MCF 10A (cell line): Measurements from ENCODE around the gene CCDC146. TPM values are rescaled to one million over a fixed set of nuclear protein-coding genes. Genes with fewer than 3 reads are reported as not detected.

Experiments used
- BruUV-seq: library from RNA; stranded (reverse); fragments of 400-500 nt; replicated peaks from 2 replicates; lab custom pipeline; 2021; lab: Mats Ljungman, UMichigan
- CTCF ChIA-PET: fragments of 300-600 bp; sonication (Branson Sonifier 250); formaldehyde crosslinking; extraction: SDS; loops from one replicate; lab custom pipeline; 2021; ENCODE audit warnings: antibody characterized with exemption, inconsistent platforms; lab: Yijun Ruan, JAX
- POLR2A ChIA-PET: fragments of 300-600, 350-650 bp; sonication (Branson Sonifier 250); formaldehyde crosslinking; extraction: SDS; loops from one replicate; lab custom pipeline; 2020; ENCODE audit warnings: antibody characterized with exemption, inconsistent platforms; lab: Yijun Ruan, JAX
- DNase-seq: peaks from one replicate; pipeline ENCODE4 v3.0.0-alpha.2; 2018; ENCODE audit not compliant: unreplicated experiment
- H3K27ac Mint-ChIP-seq: one replicate; pipeline ENCODE4 v1.8.0; 2022; ENCODE audit warnings: mild to moderate bottlenecking, low read depth, mixed read lengths; ENCODE audit not compliant: unreplicated experiment
- H3K27me3 Mint-ChIP-seq: one replicate; pipeline ENCODE4 v1.8.0; 2022; ENCODE audit warnings: mixed read lengths; ENCODE audit not compliant: insufficient read depth, unreplicated experiment
- H3K36me3 Mint-ChIP-seq: one replicate; pipeline ENCODE4 v1.8.0; 2022; ENCODE audit warnings: mild to moderate bottlenecking, moderate library complexity, mixed read lengths; ENCODE audit not compliant: insufficient read depth, unreplicated experiment
- H3K4me1 Mint-ChIP-seq: one replicate; pipeline ENCODE4 v1.8.0; 2022; ENCODE audit warnings: mixed read lengths; ENCODE audit not compliant: insufficient read depth, unreplicated experiment
- H3K4me3 Mint-ChIP-seq: one replicate; pipeline ENCODE4 v1.8.0; 2022; ENCODE audit warnings: mild to moderate bottlenecking, moderate library complexity, mixed read lengths; ENCODE audit not compliant: unreplicated experiment
- H3K9me3 Mint-ChIP-seq: one replicate; pipeline ENCODE4 v1.8.0; 2022; ENCODE audit warnings: mixed read lengths; ENCODE audit not compliant: unreplicated experiment
- intact Hi-C: fragments of 100-400 bp; cut with micrococcal nuclease; formaldehyde crosslinking; loops from 2 replicates; pipeline ENCODE4 v1.14.1; 2022
- total RNA-seq: library from RNA; stranded (reverse); gene quantifications from 2 replicates; pipeline ENCODE4 v1.2.3, GENCODE V29; 2022
- TF ChIP-seq, protein P1 (sequence below): fragments of 200-600 bp; IDR thresholded peaks from one replicate; pipeline ENCODE4 v1.8.0; 2022; ENCODE audit warnings: antibody characterized with exemption, mild to moderate bottlenecking; ENCODE audit not compliant: unreplicated experiment

The CCDC146 gene
- total RNA-seq, 1 experiment from 2014 or later: 2.7 TPM

DNA sequence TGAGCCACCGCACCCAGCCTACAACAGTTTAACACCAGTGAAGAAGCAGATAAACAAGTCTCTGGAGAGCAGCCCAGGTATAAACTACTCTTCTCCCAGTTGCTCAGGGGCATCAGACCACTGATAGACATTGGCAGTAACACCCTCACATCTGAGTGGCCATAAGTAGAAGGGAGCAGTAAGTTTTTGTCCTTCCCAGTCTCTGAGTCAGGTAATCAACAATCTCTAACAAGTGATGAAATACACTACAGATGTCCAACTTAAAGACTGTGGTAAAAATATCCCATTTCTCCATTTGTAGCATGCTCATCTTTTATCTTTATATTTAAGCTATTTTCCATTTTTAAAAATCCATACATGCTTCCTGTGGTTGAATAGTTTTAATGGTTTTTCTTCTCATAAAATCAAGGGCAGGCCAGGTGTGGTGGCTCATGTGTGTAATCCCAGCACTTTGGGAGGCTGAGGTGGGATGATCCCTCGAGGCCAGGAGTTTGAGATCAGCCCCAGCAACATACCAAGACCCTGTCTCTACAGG is 215.1 kb downstream of the CCDC146 start:
- CTCF ChIA-PET: no interaction called here
- Mint-ChIP-seq H3K4me3 (no peak overlapping the region), H3K36me3 (no peaks in the 10 kb centered on the region), H3K9me3 (no peaks in the 10 kb centered on the region), H3K27me3 (no peaks in the 10 kb centered on the region), H3K27ac (no peak overlapping the region), H3K4me1 (peaks cover 16% of the 10 kb centered on the region)
- intact Hi-C loops: loop anchor here (10.0 kb wide), 1 partner anchor 197 kb away; the partner anchor contains the start of gene PTPN12
- TF ChIP-seq, protein P1, sequence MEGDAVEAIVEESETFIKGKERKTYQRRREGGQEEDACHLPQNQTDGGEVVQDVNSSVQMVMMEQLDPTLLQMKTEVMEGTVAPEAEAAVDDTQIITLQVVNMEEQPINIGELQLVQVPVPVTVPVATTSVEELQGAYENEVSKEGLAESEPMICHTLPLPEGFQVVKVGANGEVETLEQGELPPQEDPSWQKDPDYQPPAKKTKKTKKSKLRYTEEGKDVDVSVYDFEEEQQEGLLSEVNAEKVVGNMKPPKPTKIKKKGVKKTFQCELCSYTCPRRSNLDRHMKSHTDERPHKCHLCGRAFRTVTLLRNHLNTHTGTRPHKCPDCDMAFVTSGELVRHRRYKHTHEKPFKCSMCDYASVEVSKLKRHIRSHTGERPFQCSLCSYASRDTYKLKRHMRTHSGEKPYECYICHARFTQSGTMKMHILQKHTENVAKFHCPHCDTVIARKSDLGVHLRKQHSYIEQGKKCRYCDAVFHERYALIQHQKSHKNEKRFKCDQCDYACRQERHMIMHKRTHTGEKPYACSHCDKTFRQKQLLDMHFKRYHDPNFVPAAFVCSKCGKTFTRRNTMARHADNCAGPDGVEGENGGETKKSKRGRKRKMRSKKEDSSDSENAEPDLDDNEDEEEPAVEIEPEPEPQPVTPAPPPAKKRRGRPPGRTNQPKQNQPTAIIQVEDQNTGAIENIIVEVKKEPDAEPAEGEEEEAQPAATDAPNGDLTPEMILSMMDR: no peak
- POLR2A ChIA-PET: no interaction called here
- DNase-seq: no peak
- BruUV-seq: no TSS peak

DNA sequence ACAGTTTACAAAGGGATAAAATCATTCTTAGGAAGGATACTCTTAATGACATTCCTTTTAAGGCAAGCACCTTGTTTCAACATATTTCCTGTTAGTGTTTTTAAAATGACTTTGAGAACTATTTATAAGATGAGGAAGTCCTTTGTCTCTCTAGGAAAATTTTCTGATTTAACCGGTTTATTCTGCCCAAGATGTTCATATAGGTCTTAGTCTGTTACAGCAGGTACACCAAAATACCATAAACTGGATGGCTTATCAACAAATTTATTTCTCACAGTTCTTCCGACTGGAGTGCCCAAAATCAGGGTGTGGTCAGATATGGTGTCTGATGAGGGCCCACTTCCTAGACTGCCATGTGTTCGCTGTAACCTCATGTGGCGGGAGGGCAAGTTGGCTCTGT is 215.8 kb downstream of the CCDC146 start:
- H3K27me3 Mint-ChIP-seq: no peaks in the 10 kb centered on the region
- POLR2A ChIA-PET: no interaction called here

DNA sequence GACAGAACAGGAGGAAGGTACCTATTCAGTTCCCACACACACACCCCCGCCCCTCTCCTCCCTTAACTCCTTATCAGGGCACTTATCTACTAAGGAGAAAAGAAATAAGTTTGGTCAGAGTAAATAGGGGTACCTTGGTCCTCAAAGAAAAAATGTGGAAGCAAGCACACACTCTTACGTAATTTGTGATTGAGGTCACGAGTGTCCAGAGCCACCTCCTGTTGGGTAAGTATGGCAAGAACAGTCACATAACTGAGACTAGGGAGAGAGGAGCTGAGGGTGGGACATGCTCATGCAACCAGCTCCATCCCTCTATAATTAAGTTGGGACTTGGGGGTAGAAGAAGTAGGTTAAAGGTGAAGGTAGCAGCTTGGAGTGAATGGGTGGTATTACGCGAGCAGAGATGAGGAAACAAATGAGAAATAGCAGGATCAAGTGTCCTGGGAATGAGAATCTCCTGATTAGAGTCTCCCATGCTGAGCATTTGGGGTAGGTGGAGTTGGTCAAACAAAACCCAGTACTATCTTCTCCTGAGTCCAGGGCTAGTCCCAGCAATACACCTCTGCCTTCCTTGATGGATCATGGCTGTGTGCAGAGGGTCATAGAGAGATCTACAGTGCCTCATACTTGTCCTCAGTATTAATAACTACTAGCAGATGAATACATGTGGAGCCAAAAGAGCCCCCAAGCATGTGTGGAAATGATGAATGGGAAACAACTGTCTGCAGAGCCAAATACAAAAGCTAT is 216.6 kb downstream of the CCDC146 start:
- no peaks in the 10 kb centered on the region for H3K36me3 Mint-ChIP-seq
- DNase-seq: peak; percentile 87
- TF ChIP-seq, protein P1: no peak
- H3K4me1 Mint-ChIP-seq: peaks cover 16% of the 10 kb centered on the region
- no TSS peak for BruUV-seq
- H3K9me3 Mint-ChIP-seq: no peaks in the 10 kb centered on the region
- ChIA-PET CTCF (interaction anchor here (0.6 to 1.5 kb wide), 3 partner anchors 9 to 204 kb away, joined by 3 to 5 read pairs (median 5); no protein-coding TSS in a partner anchor), POLR2A (interaction anchor here (0.9 kb wide), 1 partner anchor 21 kb away, joined by 3 read pairs; no protein-coding TSS in a partner anchor)
- no peaks in the 10 kb centered on the region for H3K27me3 Mint-ChIP-seq
- intact Hi-C loops: loop anchor here (10.0 kb wide), 1 partner anchor 196 kb away; the partner anchor contains the start of gene PTPN12
- H3K27ac Mint-ChIP-seq: peak overlapping the region; percentile 6
- H3K4me3 Mint-ChIP-seq: no peak overlapping the region

More for the DNA sequence above, 215.8 kb downstream of the CCDC146 start:
- H3K27ac Mint-ChIP-seq: no peak overlapping the region
- H3K9me3 Mint-ChIP-seq: no peaks in the 10 kb centered on the region
- no peak for DNase-seq
- no TSS peak for BruUV-seq
- CTCF ChIA-PET: interaction anchor here (1.5 kb wide), 1 partner anchor 91 kb away, joined by 5 read pairs; no protein-coding TSS in a partner anchor
- H3K4me3 Mint-ChIP-seq: no peak overlapping the region
- intact Hi-C loops: loop anchor here (10.0 kb wide), 1 partner anchor 197 kb away; the partner anchor contains the start of gene PTPN12
- TF ChIP-seq, protein P1: no peak
- H3K36me3 Mint-ChIP-seq: no peaks in the 10 kb centered on the region
- peaks cover 16% of the 10 kb centered on the region for H3K4me1 Mint-ChIP-seq

DNA sequence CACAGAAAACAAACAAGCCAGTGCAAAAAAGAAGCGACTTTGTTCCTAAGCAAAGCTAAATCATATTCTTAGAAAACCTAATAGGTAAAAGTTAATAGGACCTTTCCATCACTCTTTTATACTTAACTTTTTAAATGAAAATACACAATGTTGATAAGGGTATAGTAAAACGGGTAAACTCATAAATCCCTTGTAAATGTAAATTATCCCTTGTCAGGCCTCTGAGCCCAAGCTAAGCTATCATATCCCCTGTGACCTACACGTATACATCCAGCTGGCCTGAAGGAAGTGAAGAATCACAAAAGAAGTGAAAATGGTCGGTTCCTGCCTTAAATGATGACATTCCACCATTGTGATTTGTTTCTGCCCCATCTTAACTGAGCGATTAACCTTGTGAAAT is 217.3 kb downstream of the CCDC146 start:
- peaks cover 16% of the 10 kb centered on the region for H3K4me1 Mint-ChIP-seq
- CTCF ChIA-PET: interaction anchor here (0.6 to 1.5 kb wide), 3 partner anchors 9 to 203 kb away, joined by 3 to 5 read pairs (median 5); no protein-coding TSS in a partner anchor
- H3K27me3 Mint-ChIP-seq: no peaks in the 10 kb centered on the region
- no peaks in the 10 kb centered on the region for H3K36me3 Mint-ChIP-seq
- POLR2A ChIA-PET: interaction anchor here (0.9 kb wide), 1 partner anchor 20 kb away, joined by 3 read pairs; no protein-coding TSS in a partner anchor
- BruUV-seq: no TSS peak
- TF ChIP-seq, protein P1: no peak
- no peaks in the 10 kb centered on the region for H3K9me3 Mint-ChIP-seq
- H3K27ac Mint-ChIP-seq: peak overlapping the region; percentile 6
- intact Hi-C loops: loop anchor here (10.0 kb wide), 1 partner anchor 195 kb away; the partner anchor contains the start of gene PTPN12
- DNase-seq: no peak
- H3K4me3 Mint-ChIP-seq: no peak overlapping the region
